Fibroblast of skin of abdomen (primary cell): ENCODE data around the gene DTWD1.
"Not testable (repeated sequence)": the region's sequence is repeated elsewhere in the genome, so short reads cannot be mapped to it uniquely, and the experiment has no call there.

Experiments used
- DNase-seq: peaks from one replicate; pipeline ENCODE4 v3.0.0-alpha.2; 2013

DTWD1 gene

GRCh38 chr15:49646891-49647290, 26.0 kb downstream of the DTWD1 start:
- no peak for DNase-seq

- DNase-seq = no peak
Observed at GRCh38 chr15:49649987-49650386, 29.1 kb downstream of the DTWD1 start.

- DNase-seq = no peak
Observed at GRCh38 chr15:49650676-49651075, 29.8 kb downstream of the DTWD1 start.

GRCh38 chr15:49652922-49653321, 32.1 kb downstream of the DTWD1 start:
- no peak for DNase-seq

GRCh38 chr15:49656734-49657133, 35.9 kb downstream of the DTWD1 start:
- DNase-seq = no peak

GRCh38 chr15:49664716-49665115, 43.9 kb downstream of the DTWD1 start:
- DNase-seq = no peak

- DNase-seq = not testable (repeated sequence)
Observed at GRCh38 chr15:49666486-49666885, 45.6 kb downstream of the DTWD1 start.

GRCh38 chr15:49669288-49669687, 48.4 kb downstream of the DTWD1 start:
- no peak for DNase-seq

GRCh38 chr15:49673861-49674260, 53.0 kb downstream of the DTWD1 start:
- no peak for DNase-seq

- peak; percentile 27 for DNase-seq
Observed at GRCh38 chr15:49674370-49674769, 53.5 kb downstream of the DTWD1 start.

- peak; percentile 78 for DNase-seq
Observed at GRCh38 chr15:49675041-49675440, 54.2 kb downstream of the DTWD1 start.

- no peak for DNase-seq
Observed at GRCh38 chr15:49678655-49679054, 57.8 kb downstream of the DTWD1 start.

GRCh38 chr15:49686599-49686998, 65.8 kb downstream of the DTWD1 start:
- peak; percentile 77 for DNase-seq

- DNase-seq = peak; percentile 82
Observed at GRCh38 chr15:49688135-49688790, 67.4 kb downstream of the DTWD1 start.

- no peak for DNase-seq
Observed at GRCh38 chr15:49692514-49693090, 71.8 kb downstream of the DTWD1 start.

GRCh38 chr15:49693498-49693897, 72.7 kb downstream of the DTWD1 start:
- peak; percentile 28 for DNase-seq

GRCh38 chr15:49696433-49696832, 75.6 kb downstream of the DTWD1 start:
- DNase-seq = peak; percentile 72

- peak; percentile 79 for DNase-seq
Observed at GRCh38 chr15:49697121-49697520, 76.3 kb downstream of the DTWD1 start.

- not testable (repeated sequence) for DNase-seq
Observed at GRCh38 chr15:49702982-49703381, 82.1 kb downstream of the DTWD1 start.
